Astrocyte (in vitro differentiated cells and primary cell): ENCODE results near the gene FAM131C. TPM values are rescaled to one million over a fixed set of nuclear protein-coding genes. Genes with fewer than 3 reads are reported as not detected.
"Not testable (repeated sequence)": the region's sequence is repeated elsewhere in the genome, so short reads cannot be mapped to it uniquely, and the experiment has no call there.

ENCODE experiments used
- DNase-seq: peaks from one replicate; pipeline ENCODE4 v3.0.0-alpha.2; 2010; ENCODE audit warnings: low read depth
- FAIRE-seq: peaks from 2 replicates; lab custom pipeline; 2011; peaks lifted over from hg19 to GRCh38; lab: Jason Lieb, UNC
- H2AFZ ChIP-seq: 2 replicates; pipeline ENCODE4 v1.6.0; 2012; ENCODE audit warnings: low read depth, low read length, inconsistent platforms
- H3K27ac ChIP-seq: 2 replicates; pipeline ENCODE4 v1.5.1; 2011; ENCODE audit warnings: low read depth, low read length, inconsistent platforms
- H3K27me3 ChIP-seq: 2 replicates; pipeline ENCODE4 v1.6.0; 2011; ENCODE audit warnings: low read length, inconsistent platforms; ENCODE audit not compliant: insufficient read depth
- H3K36me3 ChIP-seq: 2 replicates; pipeline ENCODE4 v1.5.1; 2011; ENCODE audit warnings: low read length, inconsistent platforms; ENCODE audit not compliant: insufficient read depth
- H3K4me1 ChIP-seq: 2 replicates; pipeline ENCODE4 v1.5.1; 2011; ENCODE audit warnings: low read length, inconsistent platforms; ENCODE audit not compliant: insufficient read depth
- H3K4me2 ChIP-seq: 2 replicates; pipeline ENCODE4 v1.6.0; 2012; ENCODE audit warnings: low read length, inconsistent platforms
- H3K4me3 ChIP-seq: 2 replicates; pipeline ENCODE4 v1.5.1; 2011; ENCODE audit warnings: low read depth, mild to moderate bottlenecking, low read length, inconsistent platforms; ENCODE audit not compliant: insufficient read depth
- H3K79me2 ChIP-seq: 2 replicates; pipeline ENCODE4 v1.6.0; 2012; ENCODE audit warnings: mild to moderate bottlenecking, low read length, inconsistent platforms; ENCODE audit not compliant: insufficient read depth
- H3K9ac ChIP-seq: 2 replicates; pipeline ENCODE4 v1.6.0; 2012; ENCODE audit warnings: mild to moderate bottlenecking, low read length, inconsistent platforms
- H3K9me3 ChIP-seq: 2 replicates; pipeline ENCODE4 v1.5.1; 2012; ENCODE audit warnings: low read depth, mild to moderate bottlenecking, low read length, inconsistent platforms; ENCODE audit not compliant: insufficient read depth
- H4K20me1 ChIP-seq: 2 replicates; pipeline ENCODE4 v1.6.0; 2012; ENCODE audit warnings: low read length, inconsistent platforms; ENCODE audit not compliant: insufficient read depth
- H3K27ac Mint-ChIP-seq: one replicate; pipeline ENCODE4 v1.8.0; 2021; ENCODE audit warnings: mild to moderate bottlenecking, mixed read lengths; ENCODE audit not compliant: unreplicated experiment
- H3K27me3 Mint-ChIP-seq: one replicate; pipeline ENCODE4 v1.8.0; 2021; ENCODE audit warnings: low read depth, mixed read lengths; ENCODE audit not compliant: unreplicated experiment
- H3K36me3 Mint-ChIP-seq: one replicate; pipeline ENCODE4 v1.8.0; 2021; ENCODE audit warnings: low read depth, mixed read lengths; ENCODE audit not compliant: unreplicated experiment
- H3K4me1 Mint-ChIP-seq: one replicate; pipeline ENCODE4 v1.8.0; 2021; ENCODE audit warnings: low read depth, mixed read lengths; ENCODE audit not compliant: unreplicated experiment
- H3K4me3 Mint-ChIP-seq: one replicate; pipeline ENCODE4 v1.8.0; 2021; ENCODE audit warnings: mild to moderate bottlenecking, moderate library complexity, mixed read lengths; ENCODE audit not compliant: unreplicated experiment
- H3K9me3 Mint-ChIP-seq: one replicate; pipeline ENCODE4 v1.8.0; 2021; ENCODE audit warnings: mild to moderate bottlenecking, mixed read lengths; ENCODE audit not compliant: unreplicated experiment
- CTCF ChIP-seq: IDR thresholded peaks from 2 replicates; pipeline ENCODE4 v1.5.1; 2011; ENCODE audit warnings: low read depth, mild to moderate bottlenecking, inconsistent platforms, low read length, moderate library complexity; ENCODE audit not compliant: insufficient read depth
- EZH2 ChIP-seq: IDR thresholded peaks from 2 replicates; pipeline ENCODE4 v1.6.1; 2012; ENCODE audit warnings: mild to moderate bottlenecking, low read length, inconsistent platforms; ENCODE audit not compliant: insufficient read depth
- total RNA-seq: library from RNA; stranded (reverse); gene quantifications from 2 replicates; pipeline ENCODE4 v1.2.1, GENCODE V29; 2021

Gene FAM131C
- total RNA-seq, 1 donor from 2014 or later: 0.11 TPM

- H4K20me1 ChIP-seq: no peaks in the 10 kb centered on the region
- no peaks in the 10 kb centered on the region for H3K9me3 Mint-ChIP-seq
- H3K9ac ChIP-seq: no peak overlapping the region
- H3K4me1 ChIP-seq: peaks cover 21% of the 10 kb centered on the region
- H3K79me2 ChIP-seq: no peaks in the 10 kb centered on the region
- no peak overlapping the region for H2AFZ ChIP-seq
- no peak for FAIRE-seq
- no peak overlapping the region for H3K4me3 Mint-ChIP-seq
- peaks cover 21% of the 10 kb centered on the region for H3K4me1 Mint-ChIP-seq
- H3K27ac Mint-ChIP-seq: no peak overlapping the region
- peaks cover 38% of the 10 kb centered on the region for H3K27me3 Mint-ChIP-seq
- no peak overlapping the region for H3K27ac ChIP-seq
- no peaks in the 10 kb centered on the region for H3K36me3 Mint-ChIP-seq
- no peaks in the 10 kb centered on the region for H3K9me3 ChIP-seq
- no peak for DNase-seq
- TF ChIP-seq CTCF (no peak), EZH2 (no peak)
- no peaks in the 10 kb centered on the region for H3K36me3 ChIP-seq
- H3K27me3 ChIP-seq: no peaks in the 10 kb centered on the region
- no peak overlapping the region for H3K4me3 ChIP-seq
- H3K4me2 ChIP-seq: no peak overlapping the region
Observed at GRCh38 chr1:16023050-16023653, 50.3 kb downstream of the FAM131C start.

- Histone ChIP-seq H3K9me3 (no peaks in the 10 kb centered on the region), H3K4me3 (no peak overlapping the region), H3K4me1 (peaks cover 26% of the 10 kb centered on the region), H3K4me2 (no peak overlapping the region), H3K9ac (no peak overlapping the region), H3K27me3 (no peaks in the 10 kb centered on the region), H3K79me2 (no peaks in the 10 kb centered on the region), H3K36me3 (no peaks in the 10 kb centered on the region), H2AFZ (no peak overlapping the region), H4K20me1 (no peaks in the 10 kb centered on the region), H3K27ac (no peak overlapping the region)
- Mint-ChIP-seq H3K9me3 (no peaks in the 10 kb centered on the region), H3K4me3 (no peak overlapping the region), H3K36me3 (no peaks in the 10 kb centered on the region), H3K27me3 (peaks cover 33% of the 10 kb centered on the region), H3K27ac (no peak overlapping the region), H3K4me1 (peaks cover 21% of the 10 kb centered on the region)
- DNase-seq: no peak
- TF ChIP-seq CTCF: no peak
- no peak for TF ChIP-seq EZH2
- no peak for FAIRE-seq
Observed at GRCh38 chr1:16022393-16022792, 51.1 kb downstream of the FAM131C start.

- peak within 1 kb of the TSS; percentile 12 for H3K27ac Mint-ChIP-seq
- Histone ChIP-seq H3K27me3 (no peaks in the 10 kb centered on the region), H3K4me1 (peaks cover 26% of the 10 kb centered on the region), H3K9me3 (no peaks in the 10 kb centered on the region), H3K79me2 (no peaks in the 10 kb centered on the region), H3K36me3 (no peaks in the 10 kb centered on the region), H4K20me1 (no peaks in the 10 kb centered on the region), H3K27ac (no peak within 1 kb of the TSS), H3K4me2 (no peak within 1 kb of the TSS), H2AFZ (no peak within 1 kb of the TSS), H3K9ac (no peak within 1 kb of the TSS), H3K4me3 (no peak within 1 kb of the TSS)
- H3K36me3 Mint-ChIP-seq: no peaks in the 10 kb centered on the region
- no peaks in the 10 kb centered on the region for H3K9me3 Mint-ChIP-seq
- FAIRE-seq (no peak), DNase-seq (no peak)
- no peak for TF ChIP-seq EZH2
- TF ChIP-seq CTCF: no peak
- H3K27me3 Mint-ChIP-seq: peaks cover 33% of the 10 kb centered on the region
- peaks cover 21% of the 10 kb centered on the region for H3K4me1 Mint-ChIP-seq
- no peak within 1 kb of the TSS for H3K4me3 Mint-ChIP-seq
Observed at GRCh38 chr1:16021681-16022080, 51.8 kb downstream of the FAM131C start, which contains the start of gene CLCNKA. Gene CLCNKA (plus strand): TSS chr1:16022036. CDS start chr1:16022620, 584 bp downstream.

GRCh38 chr1:16020878-16021277 is 52.6 kb downstream of the FAM131C start:
- not testable (repeated sequence) for FAIRE-seq, H2AFZ ChIP-seq, H4K20me1 ChIP-seq, H3K9me3 Mint-ChIP-seq, H3K4me3 ChIP-seq, H3K27ac ChIP-seq, H3K36me3 ChIP-seq, H3K27me3 ChIP-seq, H3K4me2 ChIP-seq, H3K9me3 ChIP-seq, H3K79me2 ChIP-seq, H3K27ac Mint-ChIP-seq, H3K4me3 Mint-ChIP-seq, H3K9ac ChIP-seq, H3K36me3 Mint-ChIP-seq, DNase-seq
- H3K4me1 ChIP-seq: peaks cover 29% of the 10 kb centered on the region
- peaks cover 33% of the 10 kb centered on the region for H3K27me3 Mint-ChIP-seq
- H3K4me1 Mint-ChIP-seq: peaks cover 21% of the 10 kb centered on the region
